GM12872 (cell line): ENCODE results near the gene CEACAM21.

Source experiments
- CTCF ChIP-seq: IDR thresholded peaks from 3 replicates; pipeline ENCODE4 v1.5.1; 2011; ENCODE audit warnings: low read depth, mild to moderate bottlenecking, low read length, moderate library complexity; ENCODE audit not compliant: insufficient read depth

CEACAM21 gene

GRCh38 chr19:41615207-41615606 is 39.2 kb downstream of the CEACAM21 start:
- TF ChIP-seq CTCF = no peak

GRCh38 chr19:41616792-41617621 is 41.0 kb downstream of the CEACAM21 start:
- TF ChIP-seq CTCF = no peak

GRCh38 chr19:41617941-41618730 is 42.2 kb downstream of the CEACAM21 start:
- no peak for TF ChIP-seq CTCF

- no peak for TF ChIP-seq CTCF
These were observed 43.1 kb downstream of the CEACAM21 start for GRCh38 chr19:41619018-41619556.

- no peak for TF ChIP-seq CTCF
These were observed 44.2 kb downstream of the CEACAM21 start for GRCh38 chr19:41620171-41620570.

GRCh38 chr19:41621226-41621625 is 45.3 kb downstream of the CEACAM21 start:
- TF ChIP-seq CTCF = no peak

- no peak for TF ChIP-seq CTCF
These were observed 45.7 kb downstream of the CEACAM21 start for GRCh38 chr19:41621654-41622053.
